ENCODE results near the gene LRP4. TPM values are rescaled to one million over a fixed set of nuclear protein-coding genes. Genes with fewer than 3 reads are reported as not detected.

LRP4 gene
- total RNA-seq, 4 donors from 2014 or later: 2.3 to 7.4 (median 3.5) TPM

GRCh38 chr11:46894506-46894905 lies 23.8 kb downstream of the LRP4 start:
- Histone ChIP-seq H3K4me3 (no peak overlapping the region), H3K4me1 (peaks cover 5 to 7% (median 6%) of the 10 kb centered on the region in 4 donors), H3K27me3 (no peaks in the 10 kb centered on the region), H3K9me3 (no peaks in the 10 kb centered on the region), H3K27ac (replicated peaks in 1 of 4) (no peak overlapping the region), H3K36me3 (peaks cover 0 to 27% (median 13%) of the 10 kb centered on the region in 4 donors)
- DNase-seq (ENCODE audit: extremely low spot score): no peak
- 97% methylated on average over 15 of the region's 16 CpGs for WGBS
- TF ChIP-seq EP300 (IDR thresholded peaks at IDR 0.05) (no peak), POLR2A (IDR thresholded peaks at IDR 0.05; ENCODE audit: low read depth) (no peak), POLR2AphosphoS5 (IDR thresholded peaks at IDR 0.05) (no peak), CTCF (IDR thresholded peaks at IDR 0.05) (no peak)
- intact Hi-C loops (cut with DNase I): no loop called here

- H3K4me3 ChIP-seq: no peak overlapping the region
- peaks cover 0 to 17% (median 7%) of the 10 kb centered on the region in 4 donors for H3K36me3 ChIP-seq
- H3K4me1 ChIP-seq: peaks cover 5 to 7% (median 6%) of the 10 kb centered on the region in 4 donors
- H3K27me3 ChIP-seq: no peaks in the 10 kb centered on the region
- DNase-seq (ENCODE audit: extremely low spot score): no peak
- no peak overlapping the region for H3K27ac ChIP-seq (replicated peaks in 1 of 4)
- no peaks in the 10 kb centered on the region for H3K9me3 ChIP-seq
- TF ChIP-seq POLR2A (IDR thresholded peaks at IDR 0.05; ENCODE audit: low read depth): no peak
- TF ChIP-seq EP300 (IDR thresholded peaks at IDR 0.05): no peak
- TF ChIP-seq CTCF (IDR thresholded peaks at IDR 0.05): no peak
- no peak for TF ChIP-seq POLR2AphosphoS5 (IDR thresholded peaks at IDR 0.05)
- WGBS: 89% methylated on average over 7 of the region's 9 CpGs
- intact Hi-C loops (cut with DNase I): no loop called here
Observed at GRCh38 chr11:46892838-46893237, 25.5 kb downstream of the LRP4 start.

GRCh38 chr11:46892109-46892508 lies 26.2 kb downstream of the LRP4 start:
- intact Hi-C loops (cut with DNase I): no loop called here
- DNase-seq (ENCODE audit: extremely low spot score): no peak
- Histone ChIP-seq H3K27me3 (no peaks in the 10 kb centered on the region), H3K4me3 (no peak overlapping the region), H3K27ac (replicated peaks in 1 of 4) (no peak overlapping the region), H3K36me3 (peaks cover 0 to 19% (median 7%) of the 10 kb centered on the region in 4 donors), H3K4me1 (peaks cover 5 to 7% (median 6%) of the 10 kb centered on the region in 4 donors), H3K9me3 (no peaks in the 10 kb centered on the region)
- TF ChIP-seq EP300 (IDR thresholded peaks at IDR 0.05) (no peak), CTCF (IDR thresholded peaks at IDR 0.05) (no peak), POLR2AphosphoS5 (IDR thresholded peaks at IDR 0.05) (no peak), POLR2A (IDR thresholded peaks at IDR 0.05; ENCODE audit: low read depth) (no peak)
- 90% methylated on average over 2 of the region's 2 CpGs for WGBS

- intact Hi-C loops (cut with DNase I): no loop called here
Observed at GRCh38 chr11:46890665-46891064, 27.7 kb downstream of the LRP4 start.

More at GRCh38 chr11:46890665-46891064, 27.7 kb downstream of the LRP4 start:
- no peak for TF ChIP-seq CTCF (IDR thresholded peaks at IDR 0.05)
- no peak for TF ChIP-seq EP300 (IDR thresholded peaks at IDR 0.05)
- TF ChIP-seq POLR2AphosphoS5 (IDR thresholded peaks at IDR 0.05): no peak
- no peak for TF ChIP-seq POLR2A (IDR thresholded peaks at IDR 0.05; ENCODE audit: low read depth)
- peaks cover 0 to 33% (median 20%) of the 10 kb centered on the region in 4 donors for H3K36me3 ChIP-seq
- no peak overlapping the region for H3K4me3 ChIP-seq
- H3K4me1 ChIP-seq: peaks cover 0 to 2% (median 1%) of the 10 kb centered on the region in 4 donors
- WGBS: 100% methylated on average over 2 of the region's 2 CpGs
- H3K27me3 ChIP-seq: no peaks in the 10 kb centered on the region
- no peaks in the 10 kb centered on the region for H3K9me3 ChIP-seq
- no peak for DNase-seq (ENCODE audit: extremely low spot score)
- no peak overlapping the region for H3K27ac ChIP-seq (replicated peaks in 1 of 4)
